Measurements from ENCODE around the gene DPH1.
A peak's percentile ranks its signal among the peaks of the same experiment; 100 is the strongest.

Gene DPH1

GRCh38 chr17:2051061-2051932, 21.3 kb downstream of the DPH1 start:
- TF ChIP-seq CTCF (IDR thresholded peaks at IDR 0.05) = no peak

- no peak for TF ChIP-seq CTCF (IDR thresholded peaks at IDR 0.05)
Measured at GRCh38 chr17:2051933-2052559, 22.1 kb downstream of the DPH1 start.

- TF ChIP-seq CTCF (IDR thresholded peaks at IDR 0.05) = peak; percentile 57
Measured at GRCh38 chr17:2053380-2054261, 23.7 kb downstream of the DPH1 start.

- TF ChIP-seq CTCF (IDR thresholded peaks at IDR 0.05) = no peak
Measured at GRCh38 chr17:2054262-2054511, 24.2 kb downstream of the DPH1 start.

GRCh38 chr17:2054512-2055291, 24.7 kb downstream of the DPH1 start, which contains the start of gene HIC1:
Gene HIC1, plus strand, starts transcription at chr17:2055103. Its CDS starts 1,588 bp downstream, at chr17:2056691.
- TF ChIP-seq CTCF (IDR thresholded peaks at IDR 0.05) = peak; percentile 87

- no peak for TF ChIP-seq CTCF (IDR thresholded peaks at IDR 0.05)
Measured at GRCh38 chr17:2055292-2056205, 25.6 kb downstream of the DPH1 start.
